Measurements from ENCODE around the gene LRRK1.
"Not testable (repeated sequence)": the region's sequence is repeated elsewhere in the genome, so short reads cannot be mapped to it uniquely, and the experiment has no call there.

The LRRK1 gene

GRCh38 chr15:101084801-101085200 is 165.6 kb downstream of the LRRK1 start:
- Mint-ChIP-seq H3K4me1 (ENCODE audit: low read depth) (peaks cover 3% of the 10 kb centered on the region), H3K9me3 (ENCODE audit: low read depth) (no peaks in the 10 kb centered on the region), H3K27ac (no peak overlapping the region), H3K27me3 (no peaks in the 10 kb centered on the region), H3K4me3 (no peak overlapping the region), H3K36me3 (peaks cover 2% of the 10 kb centered on the region)

GRCh38 chr15:101085311-101085700 is 166.1 kb downstream of the LRRK1 start:
- no peaks in the 10 kb centered on the region for H3K9me3 Mint-ChIP-seq (ENCODE audit: low read depth)
- peaks cover 2% of the 10 kb centered on the region for H3K36me3 Mint-ChIP-seq
- H3K27me3 Mint-ChIP-seq: no peaks in the 10 kb centered on the region
- no peak overlapping the region for H3K4me3 Mint-ChIP-seq
- H3K4me1 Mint-ChIP-seq (ENCODE audit: low read depth): peaks cover 3% of the 10 kb centered on the region
- no peak overlapping the region for H3K27ac Mint-ChIP-seq

- Mint-ChIP-seq H3K4me1 (ENCODE audit: low read depth) (peaks cover 3% of the 10 kb centered on the region), H3K9me3 (ENCODE audit: low read depth) (no peaks in the 10 kb centered on the region), H3K27ac (no peak overlapping the region), H3K36me3 (peaks cover 2% of the 10 kb centered on the region), H3K27me3 (no peaks in the 10 kb centered on the region), H3K4me3 (no peak overlapping the region)
Measured at GRCh38 chr15:101086394-101087171, 167.4 kb downstream of the LRRK1 start.

- no peaks in the 10 kb centered on the region for H3K27me3 Mint-ChIP-seq
- H3K27ac Mint-ChIP-seq: no peak overlapping the region
- peaks cover 3% of the 10 kb centered on the region for H3K4me1 Mint-ChIP-seq (ENCODE audit: low read depth)
- peaks cover 2% of the 10 kb centered on the region for H3K36me3 Mint-ChIP-seq
- no peaks in the 10 kb centered on the region for H3K9me3 Mint-ChIP-seq (ENCODE audit: low read depth)
- no peak overlapping the region for H3K4me3 Mint-ChIP-seq
Measured at GRCh38 chr15:101087172-101087769, 168.1 kb downstream of the LRRK1 start.

- no peaks in the 10 kb centered on the region for H3K9me3 Mint-ChIP-seq (ENCODE audit: low read depth)
- H3K4me1 Mint-ChIP-seq (ENCODE audit: low read depth): peaks cover 3% of the 10 kb centered on the region
- no peak overlapping the region for H3K4me3 Mint-ChIP-seq
- peaks cover 2% of the 10 kb centered on the region for H3K36me3 Mint-ChIP-seq
- H3K27ac Mint-ChIP-seq: no peak overlapping the region
- H3K27me3 Mint-ChIP-seq: no peaks in the 10 kb centered on the region
Measured at GRCh38 chr15:101088271-101088670, 169.1 kb downstream of the LRRK1 start.

- Mint-ChIP-seq H3K4me3 (no peak overlapping the region), H3K36me3 (peaks cover 2% of the 10 kb centered on the region), H3K27me3 (no peaks in the 10 kb centered on the region), H3K9me3 (ENCODE audit: low read depth) (no peaks in the 10 kb centered on the region), H3K27ac (no peak overlapping the region), H3K4me1 (ENCODE audit: low read depth) (peaks cover 7% of the 10 kb centered on the region)
Measured at GRCh38 chr15:101088788-101089578, 169.8 kb downstream of the LRRK1 start.

GRCh38 chr15:101089579-101090427 is 170.6 kb downstream of the LRRK1 start:
- Mint-ChIP-seq H3K9me3 (ENCODE audit: low read depth) (no peaks in the 10 kb centered on the region), H3K27me3 (no peaks in the 10 kb centered on the region), H3K27ac (no peak overlapping the region), H3K36me3 (peaks cover 2% of the 10 kb centered on the region), H3K4me1 (ENCODE audit: low read depth) (peaks cover 10% of the 10 kb centered on the region), H3K4me3 (no peak overlapping the region)

GRCh38 chr15:101090428-101090790 is 171.3 kb downstream of the LRRK1 start:
- H3K4me1 Mint-ChIP-seq (ENCODE audit: low read depth): peaks cover 10% of the 10 kb centered on the region
- peaks cover 2% of the 10 kb centered on the region for H3K36me3 Mint-ChIP-seq
- H3K9me3 Mint-ChIP-seq (ENCODE audit: low read depth): no peaks in the 10 kb centered on the region
- H3K4me3 Mint-ChIP-seq: no peak overlapping the region
- no peaks in the 10 kb centered on the region for H3K27me3 Mint-ChIP-seq
- no peak overlapping the region for H3K27ac Mint-ChIP-seq

GRCh38 chr15:101091080-101092017 is 172.2 kb downstream of the LRRK1 start:
- no peak overlapping the region for H3K4me3 Mint-ChIP-seq
- H3K36me3 Mint-ChIP-seq: peaks cover 2% of the 10 kb centered on the region
- no peaks in the 10 kb centered on the region for H3K27me3 Mint-ChIP-seq
- H3K9me3 Mint-ChIP-seq (ENCODE audit: low read depth): no peaks in the 10 kb centered on the region
- no peak overlapping the region for H3K27ac Mint-ChIP-seq
- peaks cover 10% of the 10 kb centered on the region for H3K4me1 Mint-ChIP-seq (ENCODE audit: low read depth)

- Mint-ChIP-seq H3K9me3 (ENCODE audit: low read depth) (no peaks in the 10 kb centered on the region), H3K27ac (no peak overlapping the region), H3K36me3 (peaks cover 2% of the 10 kb centered on the region), H3K27me3 (no peaks in the 10 kb centered on the region), H3K4me1 (ENCODE audit: low read depth) (peaks cover 10% of the 10 kb centered on the region), H3K4me3 (no peak overlapping the region)
Measured at GRCh38 chr15:101092156-101092866, 173.2 kb downstream of the LRRK1 start.

GRCh38 chr15:101092867-101093202 is 173.7 kb downstream of the LRRK1 start:
- Mint-ChIP-seq H3K27ac (no peak overlapping the region), H3K4me1 (ENCODE audit: low read depth) (peaks cover 10% of the 10 kb centered on the region), H3K27me3 (no peaks in the 10 kb centered on the region)

GRCh38 chr15:101093958-101094357 is 174.8 kb downstream of the LRRK1 start:
- Mint-ChIP-seq H3K27ac (no peak overlapping the region), H3K36me3 (peaks cover 2% of the 10 kb centered on the region), H3K4me1 (ENCODE audit: low read depth) (peaks cover 10% of the 10 kb centered on the region), H3K4me3 (no peak overlapping the region), H3K9me3 (ENCODE audit: low read depth) (no peaks in the 10 kb centered on the region), H3K27me3 (no peaks in the 10 kb centered on the region)

More at GRCh38 chr15:101092867-101093202, 173.7 kb downstream of the LRRK1 start:
- H3K36me3 Mint-ChIP-seq: peaks cover 2% of the 10 kb centered on the region
- no peaks in the 10 kb centered on the region for H3K9me3 Mint-ChIP-seq (ENCODE audit: low read depth)
- H3K4me3 Mint-ChIP-seq: no peak overlapping the region

GRCh38 chr15:101095796-101096406 is 176.7 kb downstream of the LRRK1 start:
- not testable (repeated sequence) for H3K27ac Mint-ChIP-seq; H3K4me1 Mint-ChIP-seq (ENCODE audit: low read depth); H3K9me3 Mint-ChIP-seq (ENCODE audit: low read depth); H3K4me3 Mint-ChIP-seq; H3K36me3 Mint-ChIP-seq; H3K27me3 Mint-ChIP-seq

Measured in activated naive CD8-positive, alpha-beta T cell (primary cell).